NCI-H1694 (cell line): ENCODE measurements around the gene PADI6.
"Not testable (repeated sequence)": the region's sequence is repeated elsewhere in the genome, so short reads cannot be mapped to it uniquely, and the experiment has no call there.

Experiments used
- DNase-seq: peaks from one replicate; lab custom pipeline; 2025; lab: John Stamatoyannopoulos, UW

The PADI6 gene

DNA sequence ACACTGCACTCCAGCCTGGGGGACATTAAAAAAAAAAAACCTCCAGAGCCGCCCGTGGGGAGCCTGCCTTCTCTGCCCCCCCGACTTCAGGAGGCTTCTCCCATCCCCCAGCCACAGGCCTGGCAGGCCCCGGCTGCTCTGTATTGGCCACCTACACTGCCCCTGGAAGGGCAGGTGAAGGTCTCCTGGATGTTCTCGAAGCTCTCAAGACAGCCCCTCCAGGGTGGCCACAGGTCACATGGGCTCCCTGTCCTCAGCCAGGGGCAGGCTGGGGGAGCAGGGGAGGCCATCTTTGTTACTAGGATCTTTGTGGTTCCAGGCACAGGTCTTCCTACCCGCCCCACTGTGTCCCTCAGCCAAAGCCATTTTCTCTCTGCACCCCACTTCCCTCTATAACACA, 32.8 kb downstream of the PADI6 start:
- DNase-seq = no peak

DNA sequence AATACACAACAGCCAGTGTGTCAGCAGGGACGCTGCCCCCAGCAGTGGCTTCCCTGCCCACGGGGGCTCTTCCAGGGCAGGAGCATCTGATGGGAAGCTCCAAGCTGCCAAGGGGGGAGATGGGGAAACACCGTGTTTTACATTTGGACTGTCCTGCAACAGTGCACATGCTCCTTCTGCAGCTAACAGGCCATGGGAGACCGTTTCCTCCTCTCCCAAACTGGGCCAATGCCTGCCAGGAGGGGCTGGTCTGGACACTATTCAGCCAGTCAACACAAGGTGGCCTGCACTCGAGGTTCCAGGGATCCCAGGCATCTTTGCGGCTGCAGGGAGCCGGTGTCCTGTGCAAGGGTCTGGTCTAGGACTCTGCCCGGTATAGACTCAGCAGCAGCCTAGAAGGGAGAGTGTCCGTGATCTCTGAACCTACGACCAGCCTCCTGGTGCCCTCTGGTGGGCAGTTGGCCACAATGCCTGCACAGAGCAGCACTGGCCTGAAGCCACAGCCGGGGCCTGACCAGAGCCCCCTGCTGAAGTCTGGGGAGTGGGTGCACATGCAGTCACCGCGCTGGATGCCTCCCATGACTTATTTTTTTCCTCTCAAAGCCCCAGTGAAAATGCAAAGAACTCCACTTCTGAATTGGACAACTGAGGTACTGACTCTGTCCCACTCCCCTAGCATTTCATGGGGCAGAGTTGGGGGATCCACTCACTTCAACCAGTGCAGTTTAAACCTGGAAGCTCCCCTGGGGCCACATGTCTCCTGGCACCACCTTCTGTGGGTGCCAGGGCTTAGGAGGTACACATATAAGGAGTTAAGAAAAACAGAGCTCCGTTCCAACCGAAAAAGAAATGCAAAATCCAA, 34.1 kb downstream of the PADI6 start:
- peak; percentile 36 for DNase-seq

DNA sequence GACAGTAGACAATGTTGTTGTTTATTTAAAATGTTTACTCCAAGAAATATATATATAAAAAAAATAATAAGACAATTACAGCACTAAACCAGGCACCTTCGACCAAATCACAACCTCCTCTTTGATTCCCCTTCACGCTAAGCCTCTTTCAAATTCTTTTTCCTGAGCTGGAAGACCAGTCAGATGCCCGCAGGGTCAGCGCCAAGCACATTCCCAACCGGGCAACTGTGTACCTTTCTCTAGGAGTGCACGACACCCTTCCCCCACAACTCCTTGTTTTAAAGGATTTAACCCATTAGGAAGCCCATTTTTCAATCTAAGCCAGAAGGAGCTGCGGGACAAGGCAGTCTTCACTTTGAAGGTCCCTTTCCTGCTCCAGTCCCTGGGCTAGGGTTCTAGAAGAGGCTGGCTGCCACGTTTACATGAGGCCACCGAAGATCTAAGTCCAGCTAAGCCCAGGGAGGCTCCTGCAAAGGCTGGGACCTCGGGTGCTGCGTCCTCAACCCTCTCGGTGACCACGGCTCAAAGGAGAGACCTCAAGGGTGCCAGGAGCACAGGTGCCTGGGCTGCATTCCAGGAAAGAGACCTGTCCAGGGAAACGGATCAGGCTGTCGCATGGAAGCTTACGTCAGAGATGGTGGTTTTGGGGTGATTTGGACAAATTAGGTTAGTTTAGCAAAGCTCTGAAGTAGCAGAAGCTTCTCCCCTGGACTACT, 34.9 kb downstream of the PADI6 start:
- not testable (repeated sequence) for DNase-seq

DNA sequence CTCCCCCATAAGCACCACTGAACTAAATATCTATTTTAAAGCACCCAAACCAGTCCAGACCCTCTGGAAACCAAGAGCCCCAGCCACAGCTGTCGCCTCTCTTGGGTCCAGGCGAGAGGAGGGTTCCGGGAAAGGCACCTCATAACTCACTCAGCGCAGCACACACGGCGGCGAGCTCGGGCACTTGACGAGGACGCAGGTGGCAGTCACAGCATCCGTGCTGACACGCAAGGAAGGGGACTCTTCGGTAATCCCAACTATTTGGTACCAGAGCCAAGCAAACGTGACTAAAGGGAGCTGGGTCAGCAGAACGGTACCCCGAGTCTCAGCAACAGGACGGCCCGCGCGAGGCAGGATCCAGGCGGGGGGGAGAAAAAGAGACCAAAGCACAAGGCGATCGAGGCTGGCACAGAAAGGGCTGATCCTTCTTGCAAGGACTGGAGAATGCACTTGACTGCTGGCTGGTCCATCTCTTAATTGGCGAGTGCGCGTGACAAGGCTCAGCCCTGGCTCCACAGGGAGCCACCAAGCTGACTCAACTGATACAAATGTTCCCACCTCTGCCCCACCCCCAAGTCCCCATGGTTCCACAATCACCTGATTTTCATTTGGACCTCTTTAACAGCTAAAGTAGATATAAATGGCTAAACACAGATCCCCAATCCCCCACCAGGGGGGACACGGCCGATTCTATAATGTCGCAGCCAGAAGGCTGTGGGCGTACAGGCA, 36.0 kb downstream of the PADI6 start:
- DNase-seq = not testable (repeated sequence)

DNA sequence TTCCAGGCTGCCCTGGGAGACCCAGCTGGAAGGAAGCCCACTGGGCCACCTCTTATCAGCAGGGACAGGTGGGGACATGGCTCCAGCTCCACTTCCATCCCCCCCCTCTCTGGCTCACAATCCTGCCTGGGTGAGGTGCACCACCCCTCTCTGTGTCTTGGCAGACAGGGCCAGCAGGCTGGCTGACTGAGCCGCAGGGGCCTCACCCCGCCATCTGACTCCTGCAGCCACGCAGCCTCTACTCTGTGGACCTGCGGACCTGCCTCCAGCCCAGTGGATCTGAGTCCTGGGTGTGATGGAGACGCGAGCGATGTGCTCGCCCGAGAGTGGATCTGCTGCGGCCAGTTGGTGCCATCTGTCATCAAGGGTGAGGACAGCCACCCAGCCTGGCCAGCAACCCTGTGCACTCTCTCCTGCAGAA, 37.4 kb downstream of the PADI6 start:
- DNase-seq = no peak

DNA sequence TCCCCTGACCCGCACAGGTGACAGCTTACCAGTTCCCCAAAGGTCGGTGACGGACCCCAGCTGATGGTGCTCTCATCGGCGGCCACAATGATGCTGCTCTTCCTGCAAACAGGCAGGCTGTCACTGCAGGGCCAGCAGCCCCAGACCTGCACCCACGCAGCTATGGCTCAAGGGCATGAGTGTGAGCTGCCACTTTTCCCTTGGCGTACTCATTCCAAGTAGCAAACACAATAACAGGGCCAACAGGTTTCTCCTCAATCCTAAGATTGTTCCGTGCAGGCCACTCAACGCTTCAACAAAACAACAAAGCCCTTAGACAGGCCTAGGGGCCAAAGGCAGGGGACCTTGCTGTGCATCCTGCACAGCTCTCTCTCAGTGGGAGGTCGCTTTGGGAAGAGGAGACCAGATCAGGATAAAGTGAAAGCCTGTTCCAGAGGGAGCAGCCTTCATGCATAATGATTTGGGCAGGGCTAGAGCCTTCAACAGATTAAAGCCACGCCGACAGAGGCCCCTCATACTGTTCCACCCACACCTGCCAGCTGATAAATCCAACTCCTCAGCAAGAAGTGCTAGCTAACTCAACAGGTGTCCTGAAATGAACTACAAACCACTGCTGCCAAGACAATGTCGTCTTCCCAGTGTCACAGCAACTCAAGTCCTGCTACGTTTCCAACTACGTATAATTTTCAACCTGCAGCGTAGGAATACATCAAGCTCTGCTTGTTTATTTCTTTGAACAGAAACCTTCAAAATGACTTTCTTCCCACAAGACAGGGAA, 40.3 kb downstream of the PADI6 start:
- DNase-seq = no peak

DNA sequence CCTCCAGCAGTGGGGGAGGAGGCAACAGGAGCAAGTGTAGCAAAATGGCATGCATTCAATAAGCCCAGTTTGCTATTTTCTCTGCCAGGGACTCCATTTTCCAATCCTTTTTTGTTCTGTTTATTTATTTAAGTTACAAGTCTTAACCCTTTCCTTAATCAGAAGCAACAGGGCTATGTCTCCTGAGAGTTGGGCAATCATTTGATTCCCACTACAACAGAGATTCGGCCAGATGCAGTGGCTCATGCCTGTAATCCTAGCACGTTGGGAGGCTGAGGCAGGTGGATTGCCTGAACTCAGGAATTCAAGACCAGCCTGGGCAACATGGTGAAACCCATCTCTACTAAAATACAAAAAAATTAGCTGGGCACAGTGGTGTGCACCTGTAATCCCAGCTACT, 42.0 kb downstream of the PADI6 start:
- no peak for DNase-seq

DNA sequence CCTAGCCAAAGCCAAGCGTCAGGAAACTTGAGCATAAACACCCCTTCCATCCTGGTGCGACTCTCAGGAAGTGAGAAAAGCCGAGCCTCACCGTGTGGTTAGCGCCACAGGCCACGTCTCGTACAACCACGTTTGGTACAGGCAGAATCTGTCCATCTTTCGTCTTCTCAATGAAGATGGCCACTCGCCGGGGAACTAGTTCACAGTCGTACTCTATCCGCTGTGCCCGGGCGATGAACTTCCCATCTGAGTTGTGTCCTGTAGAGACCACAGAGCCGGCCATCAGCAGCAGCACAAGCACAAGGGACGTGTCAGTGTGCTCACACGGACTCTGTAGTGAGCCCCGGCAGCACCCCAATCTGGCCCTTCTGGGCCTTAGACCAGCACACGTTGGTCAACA, 44.4 kb downstream of the PADI6 start:
- no peak for DNase-seq

DNA sequence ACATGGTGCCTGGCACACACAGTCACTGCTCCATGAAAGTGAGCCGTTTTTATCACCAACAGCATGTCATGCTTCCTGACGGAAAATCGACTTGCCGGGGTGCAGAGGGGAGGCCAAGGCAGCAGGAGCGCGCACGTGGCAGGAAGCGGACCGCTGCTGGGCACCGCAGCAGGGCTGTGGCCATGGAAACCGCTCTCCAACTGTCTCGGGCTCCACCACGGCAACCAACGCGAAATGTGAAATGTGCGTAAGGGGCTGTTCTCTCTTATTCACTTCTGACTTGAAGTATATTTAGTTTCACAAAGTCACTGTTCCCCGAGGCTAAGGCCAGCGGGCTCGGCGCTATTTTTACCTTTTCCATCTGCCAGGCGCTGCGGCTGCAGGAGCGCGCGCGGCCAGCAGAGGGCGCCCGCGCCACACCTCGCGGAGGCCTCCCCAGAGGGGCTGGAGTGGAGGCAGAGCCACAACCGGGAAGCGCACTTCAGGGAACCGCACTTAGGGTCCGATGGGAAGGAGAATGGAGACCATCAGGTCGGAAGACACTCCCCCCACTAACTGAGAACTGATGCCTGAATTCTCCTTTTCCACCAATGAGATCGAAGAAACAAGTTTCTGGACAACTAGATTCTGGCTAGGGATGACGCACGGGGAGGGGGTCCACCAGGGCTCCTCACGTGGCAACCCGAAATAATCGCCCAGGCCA, 47.8 kb downstream of the PADI6 start:
- DNase-seq = no peak

DNA sequence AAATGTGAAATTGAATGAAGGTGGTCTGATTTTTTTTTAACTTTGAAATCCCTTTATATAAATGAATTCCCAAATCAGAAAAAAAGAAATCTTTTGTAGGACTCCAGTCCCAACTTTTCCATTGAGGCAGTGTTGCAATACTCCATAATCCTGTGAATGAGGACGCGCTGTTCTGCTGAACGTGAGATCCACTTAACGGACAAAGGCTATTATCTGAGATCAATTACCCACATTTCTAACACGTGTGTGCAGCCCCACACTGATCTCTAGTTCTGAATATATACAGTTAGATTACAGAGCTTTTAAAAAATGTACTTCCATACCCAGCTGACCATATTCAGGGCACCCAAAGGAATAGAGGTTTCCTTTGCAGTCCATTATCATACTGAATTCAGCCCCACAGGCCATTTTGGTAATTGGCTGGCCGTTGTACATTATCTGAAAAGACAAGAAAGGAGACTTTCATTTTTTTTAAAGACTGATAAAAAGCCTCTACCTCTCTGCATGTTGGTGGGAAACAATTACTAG, 48.5 kb downstream of the PADI6 start:
- DNase-seq = no peak

DNA sequence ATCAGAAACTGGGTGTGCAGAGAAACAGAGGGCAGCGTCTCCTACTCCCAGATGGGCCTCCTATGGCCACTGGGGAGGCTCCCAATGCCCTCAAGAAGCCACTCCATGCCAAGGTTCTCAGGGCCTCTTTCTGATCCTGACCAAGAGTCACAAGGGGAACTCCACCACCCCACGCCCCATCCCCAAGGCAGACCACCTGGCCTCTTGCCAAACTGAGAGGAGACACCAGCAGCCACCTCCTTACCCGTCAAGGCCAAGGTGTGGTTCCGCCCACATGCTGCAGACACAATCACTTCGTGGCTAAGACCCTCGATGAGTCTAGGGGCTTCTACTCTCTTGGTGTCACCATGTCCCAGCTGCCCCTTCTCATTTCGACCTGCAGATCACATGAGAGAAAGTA, 50.5 kb downstream of the PADI6 start:
- no peak for DNase-seq

DNA sequence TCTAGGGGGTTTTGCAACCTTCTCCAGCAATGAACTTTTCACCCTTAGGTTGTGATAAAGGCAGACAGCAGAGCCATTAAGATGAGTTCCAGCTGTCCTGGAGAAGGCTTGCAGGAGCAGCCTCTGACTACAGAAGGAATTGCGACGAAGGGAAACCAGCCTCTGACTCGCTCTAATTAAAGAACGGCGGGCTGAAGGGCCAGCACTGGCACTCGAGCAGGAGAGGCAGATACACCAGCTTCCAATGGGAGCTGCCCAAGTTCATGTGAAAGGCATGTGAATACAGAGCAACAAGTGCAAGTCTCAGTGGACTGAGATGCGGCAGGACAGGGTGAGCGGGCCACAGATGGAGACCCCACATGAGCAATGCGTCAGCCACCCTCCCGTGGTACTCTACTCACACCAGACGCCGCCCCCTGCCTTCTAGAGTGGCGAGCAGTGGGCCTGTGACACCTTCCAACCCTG, 51.8 kb downstream of the PADI6 start:
- no peak for DNase-seq

DNA sequence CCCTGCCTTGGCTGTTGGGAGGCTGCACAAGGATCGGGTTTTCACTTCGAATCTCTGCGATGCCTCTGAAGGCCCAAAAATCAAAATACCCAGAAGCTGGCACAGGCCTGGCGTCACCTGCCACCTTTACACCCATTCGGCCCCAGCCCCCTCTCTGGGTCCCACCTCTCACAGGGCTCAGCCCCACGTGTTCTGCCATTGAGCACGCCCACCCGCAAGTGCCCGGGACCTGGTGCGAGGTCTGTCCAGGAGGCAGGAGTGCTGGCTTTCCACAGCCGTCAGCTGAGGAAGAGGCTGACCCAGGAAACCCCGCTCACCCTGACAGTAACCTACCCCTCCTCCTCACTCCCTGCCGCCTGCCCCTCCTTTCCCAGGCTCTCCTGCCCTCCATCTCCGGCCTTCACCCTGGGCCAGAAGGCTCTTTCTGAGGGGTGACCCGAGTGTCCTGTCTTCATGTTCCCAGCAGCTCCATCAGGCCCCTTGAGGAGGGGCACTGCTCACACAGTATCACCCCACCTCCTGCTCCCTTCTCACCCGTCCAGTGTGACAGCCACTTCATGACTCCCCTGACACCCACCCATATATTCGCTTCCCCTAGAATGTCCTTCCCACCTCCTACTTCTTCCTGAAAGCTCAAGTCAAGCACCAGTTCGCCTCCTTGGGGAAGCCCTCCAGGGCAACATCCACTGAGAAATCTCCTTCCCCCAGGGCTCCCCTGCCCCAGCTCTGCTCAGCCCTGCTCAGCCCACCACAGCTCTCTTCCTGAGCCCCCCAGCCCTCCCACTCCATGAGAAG, 54.0 kb downstream of the PADI6 start:
- no peak for DNase-seq

DNA sequence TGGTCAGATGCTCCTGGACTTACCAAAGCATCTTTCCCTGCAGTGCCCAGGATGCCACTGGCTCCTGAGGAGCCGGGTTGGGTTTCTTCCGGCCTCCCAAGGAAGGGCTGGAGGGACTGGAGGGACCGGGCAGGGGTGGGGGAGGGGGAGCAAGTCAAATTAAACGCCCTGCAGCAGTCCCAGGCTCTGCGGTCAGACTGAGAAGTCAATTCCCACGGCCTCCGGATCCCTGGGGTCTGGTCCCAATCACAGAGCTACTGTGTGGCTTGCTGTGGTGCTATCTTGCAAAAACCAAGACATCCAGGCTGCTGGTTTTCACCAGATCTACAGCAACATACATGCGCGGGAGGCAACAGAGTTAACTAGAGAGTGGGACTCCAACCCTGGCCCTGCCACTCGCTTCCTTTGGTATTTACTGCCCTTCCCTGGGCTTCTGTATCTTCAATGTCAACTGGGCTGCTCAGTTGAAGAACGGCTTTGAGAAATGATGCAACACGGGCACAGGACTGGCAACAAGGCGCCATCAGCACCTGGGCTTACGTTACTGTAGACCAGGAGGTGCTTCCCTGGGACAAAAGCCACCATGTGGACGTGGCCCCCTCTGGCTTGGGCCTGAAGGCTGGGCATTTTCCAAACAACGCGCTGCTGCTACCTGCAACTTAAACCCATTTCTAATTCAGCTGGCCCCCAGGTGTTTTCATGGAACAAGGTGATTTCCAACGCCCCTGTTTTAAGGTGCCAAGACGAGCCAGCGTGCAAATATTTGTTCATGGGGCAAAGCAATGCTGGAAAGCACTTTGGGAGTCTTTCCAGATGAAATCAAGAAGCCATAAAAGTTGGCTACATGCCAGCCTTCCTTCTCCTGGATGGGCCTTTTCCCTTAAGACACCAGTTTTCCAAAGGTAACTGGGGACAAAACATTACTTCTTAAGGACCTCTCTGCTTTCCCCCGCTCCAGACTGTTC, 56.0 kb downstream of the PADI6 start:
- DNase-seq = no peak

DNA sequence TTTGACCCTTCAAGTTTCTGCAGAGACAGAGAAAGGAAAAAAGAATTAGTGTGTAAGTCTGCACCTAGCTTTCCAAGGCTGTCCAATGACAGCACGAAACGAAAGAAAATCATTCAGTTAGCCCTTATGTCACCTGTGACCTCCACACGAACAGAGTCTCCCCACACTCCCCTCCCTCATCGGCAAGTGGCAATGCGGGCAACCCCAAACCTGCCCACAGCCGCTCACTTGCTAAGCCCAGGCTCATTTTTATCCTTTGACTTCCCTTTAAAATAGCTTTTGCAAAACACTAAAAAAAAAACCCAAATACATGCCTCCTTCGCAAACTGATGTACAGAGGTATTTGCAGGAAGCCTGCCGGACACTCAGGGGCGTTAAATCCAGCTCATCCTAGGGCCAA, 57.2 kb downstream of the PADI6 start:
- no peak for DNase-seq

DNA sequence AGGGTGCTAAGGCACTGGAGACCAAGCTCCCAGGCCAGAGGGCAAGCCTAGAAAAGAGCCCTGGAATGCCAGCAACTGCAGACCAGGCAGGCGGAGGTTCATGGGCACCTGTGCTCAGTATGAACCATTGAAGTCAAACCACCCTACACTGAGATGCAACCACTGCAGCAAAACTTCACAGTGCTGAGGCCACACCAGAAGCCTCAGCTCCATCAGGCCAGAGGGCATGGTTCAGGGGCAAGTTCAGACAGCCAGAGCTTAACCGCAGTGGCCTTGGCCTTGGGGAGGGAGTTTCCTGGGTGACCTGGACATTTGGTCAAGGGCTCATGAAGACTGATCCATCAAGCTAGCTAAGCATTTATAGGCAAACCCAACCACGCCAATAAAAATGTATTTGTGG, 60.4 kb downstream of the PADI6 start:
- no peak for DNase-seq

DNA sequence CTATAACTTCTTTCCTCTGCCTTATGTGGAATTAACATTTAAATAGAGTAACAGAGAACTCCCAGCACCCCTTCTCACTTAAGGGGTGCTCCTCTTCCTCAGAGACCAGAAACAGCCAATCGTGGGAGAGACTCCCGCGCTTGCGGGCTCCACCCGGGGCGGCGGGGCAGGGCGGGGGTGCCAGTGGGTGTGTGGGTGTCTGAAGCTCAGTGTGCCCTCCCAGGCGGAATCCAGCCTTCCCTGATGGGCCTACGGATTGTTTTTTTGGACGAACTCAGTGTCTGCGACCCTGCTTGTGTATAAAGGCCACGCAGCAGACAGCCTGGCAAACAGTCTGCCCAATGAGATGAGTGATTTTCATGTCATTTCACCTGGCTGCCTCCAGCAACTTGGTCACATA, 61.3 kb downstream of the PADI6 start:
- DNase-seq = no peak

DNA sequence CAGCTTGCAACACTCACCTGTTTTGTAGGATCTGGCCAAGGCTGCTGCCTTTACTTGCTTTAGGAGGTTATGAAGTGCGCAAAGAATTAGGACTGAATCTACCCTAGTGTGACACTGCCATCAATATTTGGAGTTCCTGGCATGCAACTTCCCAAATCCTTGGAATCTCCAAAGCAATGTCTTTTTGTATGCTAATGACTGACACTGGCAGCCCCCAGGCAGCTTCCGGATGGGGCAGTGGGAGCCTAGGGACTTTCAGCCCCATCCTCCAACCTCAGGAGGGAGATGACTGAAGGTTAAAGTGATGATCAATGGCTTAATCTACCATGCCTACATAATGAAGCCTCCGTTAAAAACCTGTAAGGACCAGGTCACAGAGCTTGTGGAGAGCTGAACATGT, 62.0 kb downstream of the PADI6 start:
- DNase-seq = no peak

DNA sequence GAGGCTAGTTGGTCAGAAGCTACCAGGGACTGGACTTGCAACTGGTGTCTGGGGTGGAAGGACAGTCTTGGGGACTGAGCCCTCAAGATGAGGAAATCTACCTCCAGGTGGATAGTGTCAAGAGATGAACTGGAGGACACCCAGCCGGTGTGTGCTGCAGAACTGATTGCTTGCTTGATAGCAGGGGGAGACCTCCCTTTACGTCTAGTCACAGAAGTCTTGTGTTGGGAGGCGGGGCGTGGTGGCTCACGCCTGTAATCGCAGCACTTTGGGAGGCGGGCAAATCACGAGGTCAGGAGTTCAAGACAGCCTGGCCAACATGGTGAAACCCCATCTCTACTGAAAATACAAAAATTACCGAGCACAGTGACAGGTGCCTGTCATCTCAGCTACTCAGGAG, 62.6 kb downstream of the PADI6 start:
- DNase-seq = no peak
